Peyer's patch (tissue), 4 donors: ENCODE measurements around the gene DCHS1. TPM values are rescaled to one million over a fixed set of nuclear protein-coding genes. Genes with fewer than 3 reads are reported as not detected.

Experiments
- DNase-seq, 3 donors: peaks; one replicate each; pipeline ENCODE4 v3.0.0-alpha.2; 2017 to 2019
- H3K27ac ChIP-seq, 4 donors: fragments of 200-600 bp; sonication (generic); one replicate each; pipeline ENCODE4 v1.5.1; 2016 to 2019
- H3K27me3 ChIP-seq, 2 donors: fragments of 200-600 bp; sonication (generic); one replicate each; pipeline ENCODE4 v1.5.1; 2019
- H3K36me3 ChIP-seq, 3 donors: fragments of 200-600 bp; sonication (generic); one replicate each; pipeline ENCODE4 v1.5.1; 2016 to 2019
- H3K4me1 ChIP-seq, 4 donors: fragments of 200-600 bp; sonication (generic); one replicate each; pipeline ENCODE4 v1.5.1; 2016 to 2019
- H3K4me3 ChIP-seq, 4 donors: fragments of 200-600 bp; sonication (generic); 1 replicate in 3 of 4; 2 replicates in 1 of 4; pipeline ENCODE4 v1.5.1; 2016 to 2019; ENCODE audit warnings: mild to moderate bottlenecking in 1 of 4
- H3K9me3 ChIP-seq, 4 donors: fragments of 200-600 bp; sonication (generic); one replicate each; pipeline ENCODE4 v1.5.1; 2016 to 2019; ENCODE audit warnings: mild to moderate bottlenecking in 1 of 4
- CTCF ChIP-seq, 6 experiments: fragments of 450-650 bp in 4 of 6; fragments of 200-600 bp in 2 of 6; sonication (generic) in 1 of 6; IDR thresholded peaks; one replicate each; pipeline ENCODE4 v1.5.1; 2017 to 2019; ENCODE audit warnings: antibody characterized with exemption in 6 of 6, mild to moderate bottlenecking in 3 of 6, moderate library complexity in 1 of 6
- POLR2A ChIP-seq, 2 donors: fragments of 450-650 bp; IDR thresholded peaks; one replicate each; pipeline ENCODE4 v1.5.1; 2017; ENCODE audit warnings: antibody characterized with exemption in 2 of 2, mild to moderate bottlenecking in 2 of 2, moderate library complexity in 2 of 2
- total RNA-seq, 4 donors: library from RNA; depleted of rRNA; stranded (reverse); fragments of >200 nt; gene quantifications; one replicate each; pipeline ENCODE4 v1.1.0, GENCODE V29; 2016

DCHS1 gene
- total RNA-seq, 4 donors from 2014 or later: 2.8 to 12.4 (median 9.7) TPM

- Histone ChIP-seq H3K4me1 (peaks cover 0 to 7% (median 0%) of the 10 kb centered on the region in 4 donors), H3K27ac (no peak overlapping the region), H3K27me3 (no peaks in the 10 kb centered on the region), H3K36me3 (peaks cover 0 to 44% (median 0%) of the 10 kb centered on the region in 3 donors), H3K9me3 (no peaks in the 10 kb centered on the region), H3K4me3 (no peak overlapping the region)
- no peak for TF ChIP-seq POLR2A (IDR thresholded peaks at IDR 0.05)
- TF ChIP-seq CTCF (IDR thresholded peaks at IDR 0.05): no peak
- no peak for DNase-seq
These were observed 27.1 kb downstream of the DCHS1 start for GRCh38 chr11:6628526-6628925.

GRCh38 chr11:6627762-6628241 lies 27.8 kb downstream of the DCHS1 start:
- Histone ChIP-seq H3K27ac (peak overlapping the region in 1 of 4 donors; percentile 56), H3K9me3 (no peaks in the 10 kb centered on the region), H3K4me3 (no peak overlapping the region), H3K27me3 (no peaks in the 10 kb centered on the region), H3K36me3 (peaks cover 0 to 44% (median 0%) of the 10 kb centered on the region in 3 donors), H3K4me1 (peaks cover 0 to 7% (median 0%) of the 10 kb centered on the region in 4 donors)
- DNase-seq: no peak
- TF ChIP-seq POLR2A (IDR thresholded peaks at IDR 0.05) (no peak), CTCF (IDR thresholded peaks at IDR 0.05) (no peak)

- Histone ChIP-seq H3K36me3 (peaks cover 0 to 40% (median 0%) of the 10 kb centered on the region in 3 donors), H3K27ac (peak overlapping the region in 1 of 4 donors; percentile 56), H3K9me3 (no peaks in the 10 kb centered on the region), H3K27me3 (no peaks in the 10 kb centered on the region), H3K4me3 (no peak overlapping the region), H3K4me1 (peaks cover 0 to 7% (median 0%) of the 10 kb centered on the region in 4 donors)
- DNase-seq: no peak
- no peak for TF ChIP-seq CTCF (IDR thresholded peaks at IDR 0.05)
- no peak for TF ChIP-seq POLR2A (IDR thresholded peaks at IDR 0.05)
These were observed 28.4 kb downstream of the DCHS1 start for GRCh38 chr11:6626971-6627761.

- no peak overlapping the region for H3K4me3 ChIP-seq
- H3K27ac ChIP-seq: no peak overlapping the region
- peaks cover 0 to 29% (median 0%) of the 10 kb centered on the region in 3 donors for H3K36me3 ChIP-seq
- no peak for DNase-seq
- TF ChIP-seq CTCF (IDR thresholded peaks at IDR 0.05) (no peak), POLR2A (IDR thresholded peaks at IDR 0.05) (no peak)
- peaks cover 0 to 7% (median 0%) of the 10 kb centered on the region in 4 donors for H3K4me1 ChIP-seq
- H3K27me3 ChIP-seq: no peaks in the 10 kb centered on the region
- no peaks in the 10 kb centered on the region for H3K9me3 ChIP-seq
These were observed 29.7 kb downstream of the DCHS1 start for GRCh38 chr11:6625832-6626420.

GRCh38 chr11:6625156-6625831 lies 30.3 kb downstream of the DCHS1 start:
- Histone ChIP-seq H3K27me3 (no peaks in the 10 kb centered on the region), H3K9me3 (no peaks in the 10 kb centered on the region), H3K4me3 (no peak overlapping the region), H3K4me1 (peaks cover 0 to 7% (median 0%) of the 10 kb centered on the region in 4 donors), H3K27ac (no peak overlapping the region), H3K36me3 (peaks cover 0 to 28% (median 0%) of the 10 kb centered on the region in 3 donors)
- no peak for DNase-seq
- TF ChIP-seq CTCF (IDR thresholded peaks at IDR 0.05): no peak
- no peak for TF ChIP-seq POLR2A (IDR thresholded peaks at IDR 0.05)
